PC-3 (cell line): ENCODE measurements around the gene KCNC1. TPM values are rescaled to one million over a fixed set of nuclear protein-coding genes. Genes with fewer than 3 reads are reported as not detected.
A peak's percentile ranks its signal among the peaks of the same experiment; 100 is the strongest.

ENCODE experiments used
- ATAC-seq: fragments of 200-7000 bp; cut with Tn5 transposase; 2 replicates; pipeline ENCODE4 v1.9.1; 2020; ENCODE audit warnings: mild to moderate bottlenecking, moderate library complexity
- BruUV-seq: library from RNA; stranded (reverse); fragments of 400-500 nt; replicated peaks from 2 replicates; lab custom pipeline; 2021; lab: Mats Ljungman, UMichigan
- CTCF ChIA-PET: fragments of 300-600 bp; sonication (Branson Sonifier 250); formaldehyde crosslinking; loops from one replicate; lab custom pipeline; 2022; ENCODE audit warnings: antibody characterized with exemption; lab: Charles Lee
- POLR2A ChIA-PET: fragments of 300-600 bp; sonication (Branson Sonifier 250); formaldehyde crosslinking; loops from one replicate; lab custom pipeline; 2022; ENCODE audit warnings: antibody characterized with exemption; ENCODE audit not compliant: unreplicated experiment; lab: Charles Lee
- DNase-seq: peaks from one replicate; pipeline ENCODE4 v3.0.0-alpha.2; 2015
- H2AFZ ChIP-seq: fragments of 300-600 bp; sonication (generic); 2 replicates; pipeline ENCODE4 v1.6.0; 2016; ENCODE audit warnings: antibody characterized with exemption, low read length
- H3F3A ChIP-seq: fragments of 300-600 bp; sonication (generic); one replicate; pipeline ENCODE4 v1.6.0; 2017; ENCODE audit warnings: antibody characterized with exemption, low read length, control low read depth, mild to moderate bottlenecking; ENCODE audit not compliant: unreplicated experiment
- H3K27ac ChIP-seq: fragments of 300-600 bp; sonication (generic); 2 replicates; pipeline ENCODE4 v1.5.1; 2016; ENCODE audit warnings: mild to moderate bottlenecking, low read length
- H3K27me3 ChIP-seq: fragments of 300-600 bp; sonication (generic); 2 replicates; pipeline ENCODE4 v1.6.1; 2016; ENCODE audit warnings: low read length, mixed read lengths
- H3K36me3 ChIP-seq: fragments of 300-600 bp; sonication (generic); 2 replicates; pipeline ENCODE4 v1.6.1; 2016; ENCODE audit warnings: low read depth, mixed run types, low read length, mixed read lengths
- H3K4me1 ChIP-seq: fragments of 300-600 bp; sonication (generic); 2 replicates; pipeline ENCODE4 v1.5.1; 2016; ENCODE audit warnings: low read length; ENCODE audit not compliant: insufficient read depth
- H3K4me2 ChIP-seq: fragments of 300-600 bp; sonication (generic); 2 replicates; pipeline ENCODE4 v1.6.0; 2016; ENCODE audit warnings: low read length
- H3K4me3 ChIP-seq: fragments of 300-600 bp; sonication (generic); 2 replicates; pipeline ENCODE4 v1.5.1; 2016; ENCODE audit warnings: mild to moderate bottlenecking, low read length, mixed read lengths
- H3K79me2 ChIP-seq: fragments of 300-600 bp; sonication (generic); 2 replicates; pipeline ENCODE4 v1.6.1; 2017; ENCODE audit warnings: low read length, mixed read lengths
- H3K9ac ChIP-seq: fragments of 300-600 bp; sonication (generic); 2 replicates; pipeline ENCODE4 v1.6.0; 2016; ENCODE audit warnings: mild to moderate bottlenecking, low read length
- H3K9me2 ChIP-seq: fragments of 300-600 bp; sonication (generic); replicated peaks from 2 replicates; pipeline ENCODE4 v1.6.1; 2016; ENCODE audit warnings: mixed run types, low read length, mixed read lengths
- H3K9me3 ChIP-seq: fragments of 300-600 bp; sonication (generic); 2 replicates; pipeline ENCODE4 v1.6.1; 2016; ENCODE audit warnings: low read length, mixed read lengths
- H4K20me1 ChIP-seq: fragments of 300-600 bp; sonication (generic); 2 replicates; pipeline ENCODE4 v1.6.1; 2016; ENCODE audit warnings: low read length, mixed read lengths
- CTCF ChIP-seq: fragments of 300-600 bp; sonication (generic); conservative IDR thresholded peaks from 2 replicates; pipeline ENCODE4 v1.5.1; 2017; ENCODE audit warnings: antibody characterized with exemption, low read depth, mild to moderate bottlenecking, low read length
- EZH2 ChIP-seq: fragments of 300-600 bp; sonication (generic); IDR thresholded peaks from one replicate; pipeline ENCODE4 v1.6.1; 2017; ENCODE audit warnings: antibody characterized with exemption, mild to moderate bottlenecking, low read length; ENCODE audit not compliant: unreplicated experiment
- EZH2phosphoT487 ChIP-seq: fragments of 300-600 bp; sonication (generic); IDR thresholded peaks from 2 replicates; pipeline ENCODE4 v1.6.1; 2018; ENCODE audit warnings: mild to moderate bottlenecking, antibody characterized with exemption, low read length, borderline replicate concordance
- intact Hi-C: fragments of 100-400 bp; cut with micrococcal nuclease; formaldehyde crosslinking; loops from 2 replicates; pipeline ENCODE4 v1.9.0; 2023
- total RNA-seq: library from RNA; depleted of rRNA; stranded (reverse); fragments of >200 nt; gene quantifications from 2 replicates; pipeline ENCODE4 v1.2.3, GENCODE V29; 2014

The KCNC1 gene
- total RNA-seq, 1 experiment from 2014 or later: not detected

DNA sequence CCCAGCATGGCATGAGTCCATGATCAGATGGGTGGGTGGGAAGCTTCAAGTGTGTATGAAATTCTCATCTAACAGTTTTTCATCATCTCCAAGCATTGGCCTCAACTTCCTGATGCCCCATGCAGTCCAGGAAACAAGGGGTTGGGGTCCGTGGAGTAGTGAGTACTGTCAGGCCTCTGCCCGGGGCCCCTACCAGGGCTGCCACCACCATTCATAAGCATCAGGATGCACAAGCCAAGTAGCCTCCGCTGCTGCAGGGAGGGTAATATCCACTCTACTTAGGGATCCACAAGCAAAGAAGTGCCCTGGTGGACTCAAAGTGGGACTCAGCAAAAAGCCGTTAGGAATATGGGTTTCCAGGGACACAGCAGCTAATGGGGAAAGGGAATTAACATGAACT is 49.3 kb downstream of the KCNC1 start:
- ATAC-seq: no peak
- Histone ChIP-seq H3K79me2 (no peaks in the 10 kb centered on the region), H3K9me2 (no peaks in the 10 kb centered on the region), H3K27me3 (no peaks in the 10 kb centered on the region), H3K4me3 (no peak overlapping the region), H3K9me3 (no peaks in the 10 kb centered on the region), H4K20me1 (no peaks in the 10 kb centered on the region), H3K4me2 (no peak overlapping the region), H3F3A (no peaks in the 10 kb centered on the region), H3K9ac (no peak overlapping the region), H3K4me1 (peaks cover 15% of the 10 kb centered on the region), H2AFZ (no peak overlapping the region), H3K27ac (no peak overlapping the region), H3K36me3 (no peaks in the 10 kb centered on the region)
- DNase-seq: no peak
- TF ChIP-seq CTCF (no peak), EZH2 (no peak), EZH2phosphoT487 (no peak)
- POLR2A ChIA-PET: no interaction called here
- CTCF ChIA-PET: no interaction called here
- no TSS peak for BruUV-seq
- intact Hi-C loops: no loop called here

DNA sequence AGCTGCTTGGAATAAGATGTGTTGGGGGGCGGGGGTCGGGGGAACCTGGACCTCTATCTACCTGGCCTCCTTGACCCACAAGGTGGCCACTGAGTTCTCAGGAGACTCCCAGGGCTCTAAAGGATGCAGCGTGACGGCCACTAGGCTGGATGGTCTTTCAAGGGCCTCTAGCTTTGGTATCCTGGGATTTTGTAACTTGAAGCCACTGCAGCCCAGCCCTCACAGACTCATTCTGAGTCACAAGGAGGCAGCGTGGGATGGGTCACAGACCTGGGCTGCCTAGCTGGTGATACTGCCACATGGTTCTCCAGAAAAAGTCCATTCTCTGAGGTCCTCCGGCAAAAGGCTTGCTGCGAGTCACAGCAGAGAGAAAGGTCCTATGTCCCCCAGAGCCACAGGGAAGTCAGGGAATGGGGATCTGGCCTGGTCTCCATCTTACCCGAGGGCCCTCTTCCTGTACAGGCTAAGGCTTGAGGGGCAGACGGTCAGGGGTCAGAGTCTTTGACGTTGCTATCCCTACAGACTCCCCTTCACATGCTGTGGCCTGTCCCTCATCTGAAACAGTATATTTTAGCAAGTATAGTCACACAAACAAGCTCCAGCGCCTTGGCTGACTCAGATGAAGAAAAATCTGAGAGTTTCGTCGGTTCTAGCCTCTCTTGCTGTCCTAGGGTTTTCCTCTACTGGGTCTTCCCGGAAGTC is 52.4 kb downstream of the KCNC1 start:
- H3K79me2 ChIP-seq: no peaks in the 10 kb centered on the region
- ChIA-PET POLR2A (no interaction called here), CTCF (no interaction called here)
- no TSS peak for BruUV-seq
- H4K20me1 ChIP-seq: no peaks in the 10 kb centered on the region
- H3K4me1 ChIP-seq: peaks cover 30% of the 10 kb centered on the region
- H3K4me3 ChIP-seq: no peak overlapping the region
- peak overlapping the region; percentile 52 for H3K9ac ChIP-seq
- ATAC-seq (peak; percentile 99), DNase-seq (peak; percentile 86)
- H3K27me3 ChIP-seq: no peaks in the 10 kb centered on the region
- no peaks in the 10 kb centered on the region for H3K9me2 ChIP-seq
- no peaks in the 10 kb centered on the region for H3K9me3 ChIP-seq
- intact Hi-C loops: no loop called here
- no peaks in the 10 kb centered on the region for H3K36me3 ChIP-seq
- peaks cover 5% of the 10 kb centered on the region for H3F3A ChIP-seq
- TF ChIP-seq EZH2: no peak
- no peak for TF ChIP-seq EZH2phosphoT487
- TF ChIP-seq CTCF: no peak
- H3K27ac ChIP-seq: peak overlapping the region; percentile 86
- H2AFZ ChIP-seq: peak overlapping the region; percentile 51
- peak overlapping the region; percentile 38; the same call in 1 of the 2 replicates for H3K4me2 ChIP-seq

DNA sequence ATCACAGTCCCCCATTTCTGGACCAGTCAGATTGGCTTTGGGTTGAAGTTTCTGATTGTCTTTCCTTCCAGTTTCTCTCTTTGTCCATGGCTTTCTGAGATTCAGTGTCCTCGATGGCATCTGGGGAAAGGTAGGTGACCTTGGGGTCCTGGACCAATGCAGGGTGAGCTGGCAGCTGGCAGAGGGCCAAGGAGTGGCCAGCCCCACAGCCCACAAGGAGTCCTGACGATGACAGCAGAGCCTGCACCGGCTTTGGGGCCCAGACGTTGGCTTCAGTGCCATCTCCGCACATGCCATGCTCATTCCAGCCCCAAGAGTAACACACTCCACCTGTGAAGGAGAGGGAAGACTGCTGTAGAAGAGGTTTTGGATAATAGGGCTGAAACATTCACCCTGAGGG is 53.5 kb downstream of the KCNC1 start:
- H3K9me3 ChIP-seq: no peaks in the 10 kb centered on the region
- intact Hi-C loops: no loop called here
- H3K9ac ChIP-seq: no peak overlapping the region
- H4K20me1 ChIP-seq: no peaks in the 10 kb centered on the region
- H3F3A ChIP-seq: peaks cover 5% of the 10 kb centered on the region
- no peaks in the 10 kb centered on the region for H3K27me3 ChIP-seq
- H3K4me2 ChIP-seq: no peak overlapping the region
- H3K27ac ChIP-seq: no peak overlapping the region
- H3K4me1 ChIP-seq: peaks cover 30% of the 10 kb centered on the region
- H3K79me2 ChIP-seq: no peaks in the 10 kb centered on the region
- TF ChIP-seq EZH2phosphoT487 (no peak), EZH2 (no peak), CTCF (no peak)
- no TSS peak for BruUV-seq
- no peak overlapping the region for H3K4me3 ChIP-seq
- ATAC-seq (no peak), DNase-seq (no peak)
- no peaks in the 10 kb centered on the region for H3K36me3 ChIP-seq
- no peak overlapping the region for H2AFZ ChIP-seq
- H3K9me2 ChIP-seq: no peaks in the 10 kb centered on the region
- CTCF ChIA-PET: no interaction called here
- POLR2A ChIA-PET: no interaction called here
